CD4-positive, alpha-beta T cell (primary cell): ENCODE data around the gene IL1RL2. TPM values are rescaled to one million over a fixed set of nuclear protein-coding genes. Genes with fewer than 3 reads are reported as not detected.

Source experiments
- ATAC-seq: fragments of 200-7000 bp; cut with Tn5 transposase; one replicate; pipeline ENCODE4 v1.10.0; 2022; ENCODE audit warnings: mild to moderate bottlenecking; ENCODE audit not compliant: poor library complexity
- CTCF ChIA-PET: fragments of 350-600 bp; sonication (Branson Sonifier 250); formaldehyde crosslinking; loops from one replicate; lab custom pipeline; 2021; ENCODE audit warnings: antibody characterized with exemption, inconsistent platforms; lab: Charles Lee
- POLR2A ChIA-PET: fragments of 350-600 bp; sonication (Branson Sonifier 250); formaldehyde crosslinking; loops from one replicate; lab custom pipeline; 2021; ENCODE audit warnings: antibody characterized with exemption, inconsistent platforms; lab: Charles Lee
- DNase-seq, 14 experiments: peaks; one replicate each; pipeline ENCODE4 v3.0.0-alpha.2; 2013 to 2020; ENCODE audit warnings: mixed read lengths in 2 of 14
- H3K27ac ChIP-seq, 2 donors: one replicate each; pipeline versions ENCODE4 v1.5.1 to v1.7.0; 2013; ENCODE audit warnings: low read length in 2 of 2, low read depth in 1 of 2, mild to moderate bottlenecking in 1 of 2
- H3K27me3 ChIP-seq, 2 experiments: 1 replicate in 1 of 2; 2 replicates in 1 of 2; pipeline versions ENCODE4 v1.6.1 to v1.7.0; 2013; ENCODE audit warnings: low read length in 2 of 2, control low read depth in 1 of 2, mild to moderate bottlenecking in 1 of 2, moderate library complexity in 1 of 2; ENCODE audit not compliant: insufficient read depth in 2 of 2, control insufficient read depth in 1 of 2
- H3K36me3 ChIP-seq: one replicate; pipeline ENCODE4 v1.6.1; 2013; ENCODE audit warnings: low read length, control low read depth; ENCODE audit not compliant: insufficient read depth
- H3K4me1 ChIP-seq: one replicate; pipeline ENCODE4 v1.6.1; 2013; ENCODE audit warnings: low read length, control low read depth; ENCODE audit not compliant: insufficient read depth
- H3K4me3 ChIP-seq: one replicate; pipeline ENCODE4 v1.5.1; 2013; ENCODE audit warnings: mild to moderate bottlenecking, low read length, moderate library complexity
- H3K9me3 ChIP-seq, 2 experiments: 1 replicate in 1 of 2; 2 replicates in 1 of 2; pipeline versions ENCODE4 v1.6.1 to v1.7.0; 2013; ENCODE audit warnings: low read length in 2 of 2, mild to moderate bottlenecking in 2 of 2, control low read depth in 1 of 2, moderate library complexity in 1 of 2; ENCODE audit not compliant: control insufficient read depth in 1 of 2, insufficient read depth in 1 of 2
- H3K27ac Mint-ChIP-seq: one replicate; pipeline ENCODE4 v1.8.0; 2020; ENCODE audit warnings: mixed read lengths
- H3K27me3 Mint-ChIP-seq: one replicate; pipeline ENCODE4 v1.8.0; 2021; ENCODE audit warnings: mixed read lengths
- H3K36me3 Mint-ChIP-seq: one replicate; pipeline ENCODE4 v1.8.0; 2021; ENCODE audit warnings: low read depth, mixed read lengths
- H3K4me1 Mint-ChIP-seq: one replicate; pipeline ENCODE4 v1.8.0; 2021; ENCODE audit warnings: low read depth, mixed read lengths
- H3K4me3 Mint-ChIP-seq: one replicate; pipeline ENCODE4 v1.8.0; 2020; ENCODE audit warnings: mild to moderate bottlenecking, mixed read lengths
- H3K9me3 Mint-ChIP-seq: one replicate; pipeline ENCODE4 v1.8.0; 2020; ENCODE audit warnings: mixed read lengths
- intact Hi-C, 2 experiments: fragments of 100-400 bp; cut with DNase I in 1 of 2; cut with micrococcal nuclease in 1 of 2; formaldehyde crosslinking; loops; one replicate each; pipeline versions ENCODE4 v1.15.1 to v1.9.0; 2023 to 2025; cut with DNase I, micrococcal nuclease
- total RNA-seq, 174 experiments: library from RNA in 2 of 174; stranded (reverse) in 2 of 174; gene quantifications; one replicate each; pipeline ENCODE4 v1.2.3 and lab custom pipeline; 2021 to 2026
- TF ChIP-seq, protein P1 (sequence below): fragments of 200-600 bp; IDR thresholded peaks from one replicate; pipeline ENCODE4 v1.8.0; 2022; ENCODE audit warnings: antibody characterized with exemption, mild to moderate bottlenecking

The IL1RL2 gene
- total RNA-seq, 2 experiments from 2014 or later: not detected

DNA sequence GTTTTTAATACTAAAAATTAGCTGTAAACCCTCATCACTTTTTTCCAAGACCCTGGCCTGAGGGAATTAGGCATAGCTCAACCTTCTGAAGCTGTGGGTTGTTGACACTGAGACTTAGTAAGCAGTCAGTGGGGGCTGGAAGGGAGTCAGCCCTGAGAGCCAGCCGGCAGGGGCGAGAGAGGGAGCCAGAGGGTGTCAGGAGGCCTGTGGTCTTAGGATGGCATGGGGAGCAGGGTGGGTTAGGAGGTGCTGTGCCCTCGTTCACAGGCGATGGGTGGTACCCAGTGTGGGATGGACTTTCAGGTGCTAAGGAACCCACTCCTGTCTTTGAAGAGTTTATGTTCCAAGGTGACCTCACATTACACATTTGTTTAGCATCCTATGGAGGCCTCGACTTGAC lies 49.3 kb downstream of the IL1RL2 start:
- Histone ChIP-seq H3K27ac (no peak overlapping the region), H3K36me3 (no peaks in the 10 kb centered on the region), H3K27me3 (no peaks in the 10 kb centered on the region), H3K9me3 (no peaks in the 10 kb centered on the region), H3K4me3 (no peak overlapping the region), H3K4me1 (peaks cover 22% of the 10 kb centered on the region)
- intact Hi-C loops: loop anchor here in 1 of 2 experiments (5.0 kb wide), 1 partner anchor 354 kb away; no protein-coding TSS in a partner anchor
- Mint-ChIP-seq H3K36me3 (no peaks in the 10 kb centered on the region), H3K4me1 (peaks cover 8% of the 10 kb centered on the region), H3K27me3 (no peaks in the 10 kb centered on the region), H3K9me3 (no peaks in the 10 kb centered on the region), H3K4me3 (no peak overlapping the region), H3K27ac (no peak overlapping the region)
- POLR2A ChIA-PET: no interaction called here
- CTCF ChIA-PET: no interaction called here
- ATAC-seq: no peak
- TF ChIP-seq, protein P1, sequence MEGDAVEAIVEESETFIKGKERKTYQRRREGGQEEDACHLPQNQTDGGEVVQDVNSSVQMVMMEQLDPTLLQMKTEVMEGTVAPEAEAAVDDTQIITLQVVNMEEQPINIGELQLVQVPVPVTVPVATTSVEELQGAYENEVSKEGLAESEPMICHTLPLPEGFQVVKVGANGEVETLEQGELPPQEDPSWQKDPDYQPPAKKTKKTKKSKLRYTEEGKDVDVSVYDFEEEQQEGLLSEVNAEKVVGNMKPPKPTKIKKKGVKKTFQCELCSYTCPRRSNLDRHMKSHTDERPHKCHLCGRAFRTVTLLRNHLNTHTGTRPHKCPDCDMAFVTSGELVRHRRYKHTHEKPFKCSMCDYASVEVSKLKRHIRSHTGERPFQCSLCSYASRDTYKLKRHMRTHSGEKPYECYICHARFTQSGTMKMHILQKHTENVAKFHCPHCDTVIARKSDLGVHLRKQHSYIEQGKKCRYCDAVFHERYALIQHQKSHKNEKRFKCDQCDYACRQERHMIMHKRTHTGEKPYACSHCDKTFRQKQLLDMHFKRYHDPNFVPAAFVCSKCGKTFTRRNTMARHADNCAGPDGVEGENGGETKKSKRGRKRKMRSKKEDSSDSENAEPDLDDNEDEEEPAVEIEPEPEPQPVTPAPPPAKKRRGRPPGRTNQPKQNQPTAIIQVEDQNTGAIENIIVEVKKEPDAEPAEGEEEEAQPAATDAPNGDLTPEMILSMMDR: no peak
- DNase-seq: no peak

DNA sequence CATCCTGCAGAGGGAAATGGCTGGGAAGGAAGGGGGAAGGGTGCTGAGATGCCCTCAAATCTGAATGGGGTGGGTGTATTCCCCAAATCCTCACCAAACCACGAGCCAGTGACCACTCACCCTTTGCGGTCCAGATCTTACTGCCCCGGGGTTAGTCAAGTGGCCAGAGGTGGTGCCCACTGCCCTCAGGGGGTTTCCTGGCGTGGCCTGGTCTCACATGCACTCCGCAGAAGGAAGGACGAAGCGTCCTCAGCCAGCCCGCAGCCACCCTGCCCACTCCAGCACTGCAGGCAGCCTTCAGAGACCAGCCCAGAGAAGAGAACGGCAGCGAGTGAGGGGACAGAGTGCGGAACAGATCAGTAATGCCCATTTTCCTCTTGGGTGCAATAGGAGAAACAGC lies 50.4 kb downstream of the IL1RL2 start:
- Mint-ChIP-seq H3K4me1 (peaks cover 9% of the 10 kb centered on the region), H3K27me3 (no peaks in the 10 kb centered on the region), H3K36me3 (no peaks in the 10 kb centered on the region), H3K4me3 (no peak overlapping the region), H3K27ac (no peak overlapping the region), H3K9me3 (no peaks in the 10 kb centered on the region)
- DNase-seq (no peak), ATAC-seq (no peak)
- intact Hi-C loops: loop anchor here in 1 of 2 experiments (5.0 kb wide), 1 partner anchor 355 kb away; no protein-coding TSS in a partner anchor
- Histone ChIP-seq H3K27me3 (no peaks in the 10 kb centered on the region), H3K36me3 (no peaks in the 10 kb centered on the region), H3K4me3 (no peak overlapping the region), H3K4me1 (peaks cover 26% of the 10 kb centered on the region), H3K9me3 (no peaks in the 10 kb centered on the region), H3K27ac (no peak overlapping the region)
- ChIA-PET POLR2A (no interaction called here), CTCF (no interaction called here)
- TF ChIP-seq, protein P1: no peak

DNA sequence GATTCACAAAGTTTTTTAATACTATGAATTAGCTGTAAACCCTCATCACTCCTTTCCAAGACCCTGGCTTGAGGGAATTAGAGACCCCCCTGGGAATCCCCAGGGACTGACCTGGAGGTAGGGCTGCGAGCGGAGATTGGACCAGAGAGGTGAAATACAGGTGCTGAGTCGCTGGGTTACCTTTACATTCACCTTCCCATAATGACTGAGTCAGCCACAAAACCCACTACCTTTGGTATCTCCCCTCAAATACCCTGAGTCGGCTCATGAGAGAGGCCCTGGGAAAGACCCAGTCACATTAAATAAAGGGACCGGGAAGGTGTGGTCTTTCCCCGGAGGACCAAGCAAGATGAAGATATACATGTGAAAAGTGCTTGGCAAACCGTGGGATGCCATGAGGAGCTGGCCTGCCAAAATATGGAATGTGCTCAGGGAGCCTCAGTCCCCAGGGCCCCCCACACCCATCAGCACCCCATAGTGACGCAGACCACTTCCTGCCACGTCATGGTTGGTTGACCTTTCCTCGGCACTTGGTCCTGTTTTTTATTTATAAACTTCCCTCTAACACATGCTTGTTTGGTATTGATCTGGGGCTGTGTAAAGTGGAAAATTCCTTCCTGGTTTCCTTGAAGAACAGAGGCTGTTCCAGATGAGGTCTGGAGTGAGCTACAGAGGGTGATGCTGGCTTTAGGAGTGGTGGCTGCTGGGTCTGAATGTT lies 51.4 kb downstream of the IL1RL2 start:
- Mint-ChIP-seq H3K9me3 (no peaks in the 10 kb centered on the region), H3K27me3 (no peaks in the 10 kb centered on the region), H3K27ac (no peak overlapping the region), H3K4me1 (peaks cover 9% of the 10 kb centered on the region), H3K4me3 (no peak overlapping the region), H3K36me3 (no peaks in the 10 kb centered on the region)
- no peaks in the 10 kb centered on the region for H3K36me3 ChIP-seq
- no peak overlapping the region for H3K4me3 ChIP-seq
- ChIA-PET POLR2A (no interaction called here), CTCF (no interaction called here)
- TF ChIP-seq, protein P1: no peak
- intact Hi-C loops: loop anchor here in 1 of 2 experiments (2.0 to 5.0 kb wide), 2 partner anchors 51 to 356 kb away; partner anchors contain the start of gene IL1RL2
- no peak overlapping the region for H3K27ac ChIP-seq
- H3K9me3 ChIP-seq: no peaks in the 10 kb centered on the region
- peaks cover 26% of the 10 kb centered on the region for H3K4me1 ChIP-seq
- no peaks in the 10 kb centered on the region for H3K27me3 ChIP-seq
- peak in 3 of 14 experiments; percentile 9 to 51 (median 37) for DNase-seq
- ATAC-seq: no peak
